ENCODE data around the gene SLN. TPM values are rescaled to one million over a fixed set of nuclear protein-coding genes. Genes with fewer than 3 reads are reported as not detected.

Gene SLN
- total and polyA plus RNA-seq, 5 experiments from 2014 or later = not detected

DNA sequence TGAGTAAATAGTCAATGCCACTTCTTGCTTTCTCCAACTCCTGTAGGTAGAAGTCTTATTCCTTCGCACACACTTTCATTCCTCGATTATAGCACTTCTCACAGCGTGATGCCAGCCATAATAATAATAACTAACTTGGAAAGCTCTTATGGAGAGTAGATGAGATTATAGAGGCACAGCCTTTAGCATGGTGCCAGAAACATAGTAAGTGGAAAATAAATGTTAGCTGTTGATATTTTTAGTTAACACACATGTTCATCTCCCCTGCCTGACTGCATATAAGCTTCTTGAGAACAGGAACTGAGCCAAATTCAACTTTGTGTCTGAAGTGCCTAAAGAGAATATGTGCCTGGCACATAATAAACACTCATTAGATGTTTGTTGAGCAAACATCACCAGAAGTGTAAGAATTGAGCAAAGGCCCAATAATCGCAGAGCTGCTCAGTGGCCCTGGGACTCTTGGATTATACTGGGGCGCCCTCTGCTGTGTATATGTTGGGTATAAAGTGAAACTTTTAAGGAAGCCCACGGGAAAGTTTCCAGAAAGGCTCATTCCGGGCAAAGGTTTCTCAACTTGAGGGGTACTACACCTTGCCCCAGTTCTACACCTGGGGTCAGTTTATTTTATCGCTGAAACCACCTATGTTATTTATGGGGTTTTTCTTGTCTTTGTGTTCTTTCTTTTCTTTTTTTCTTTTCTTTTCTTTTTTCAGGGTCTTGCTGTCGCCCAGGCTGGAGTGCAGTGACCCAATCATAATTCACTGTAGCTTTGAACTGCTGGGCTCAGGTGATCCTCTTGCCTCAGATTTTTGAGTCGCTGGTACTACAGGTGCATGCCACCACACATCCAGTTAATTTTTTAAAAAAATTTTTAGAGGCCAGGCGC lies 22.3 kb downstream of the SLN start:
- H3K9me3 Mint-ChIP-seq = no peaks in the 10 kb centered on the region
- ATAC-seq (peak; percentile 66 to 72), DNase-seq (peak; percentile 15 to 73 (median 44))
- no peak overlapping the region for H3K27ac Mint-ChIP-seq
- no peaks in the 10 kb centered on the region for H3K4me1 Mint-ChIP-seq
- peaks cover 2 to 27% (median 14%) of the 10 kb centered on the region in 5 donors for H3K27me3 Mint-ChIP-seq
- H3K4me3 Mint-ChIP-seq = no peak overlapping the region
- no peaks in the 10 kb centered on the region for H3K36me3 Mint-ChIP-seq
- POLR2A ChIA-PET = interaction anchor here (0.6 kb wide), 1 partner anchor 46 kb away, joined by 3 read pairs; no protein-coding TSS in a partner anchor

DNA sequence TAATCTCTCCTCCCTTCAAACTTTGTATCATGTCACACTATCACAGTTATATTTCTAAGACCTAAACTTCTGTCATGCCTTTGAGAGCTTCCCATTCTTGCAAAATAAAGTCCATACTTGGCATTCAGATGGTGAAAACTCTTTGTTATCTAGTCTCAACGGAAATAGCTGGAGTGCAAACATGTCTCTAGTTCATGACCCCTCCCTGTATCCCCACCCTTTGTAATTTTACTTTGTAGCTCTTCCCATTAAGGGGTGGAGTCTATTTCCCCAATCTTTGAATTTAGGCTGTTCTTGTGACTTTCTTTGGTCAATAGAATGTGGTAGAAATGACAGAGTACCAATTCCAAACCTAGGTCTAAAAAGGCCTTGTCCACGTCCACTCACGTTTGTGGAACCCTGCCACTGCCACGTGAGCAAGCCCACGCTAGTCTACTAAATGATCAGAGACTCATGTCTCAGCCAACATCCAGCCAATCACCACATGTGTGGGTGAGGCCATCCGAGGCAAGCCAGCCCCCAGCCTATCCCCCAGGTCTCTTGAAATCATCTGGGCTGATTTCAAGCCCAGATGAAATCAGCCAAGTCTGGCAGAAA lies 23.4 kb downstream of the SLN start:
- POLR2A ChIA-PET = no interaction called here
- Mint-ChIP-seq H3K36me3 (no peaks in the 10 kb centered on the region), H3K27me3 (peaks cover 2 to 27% (median 14%) of the 10 kb centered on the region in 5 donors), H3K4me1 (no peaks in the 10 kb centered on the region), H3K9me3 (no peaks in the 10 kb centered on the region), H3K4me3 (no peak overlapping the region), H3K27ac (no peak overlapping the region)
- DNase-seq = no peak
- ATAC-seq = no peak

DNA sequence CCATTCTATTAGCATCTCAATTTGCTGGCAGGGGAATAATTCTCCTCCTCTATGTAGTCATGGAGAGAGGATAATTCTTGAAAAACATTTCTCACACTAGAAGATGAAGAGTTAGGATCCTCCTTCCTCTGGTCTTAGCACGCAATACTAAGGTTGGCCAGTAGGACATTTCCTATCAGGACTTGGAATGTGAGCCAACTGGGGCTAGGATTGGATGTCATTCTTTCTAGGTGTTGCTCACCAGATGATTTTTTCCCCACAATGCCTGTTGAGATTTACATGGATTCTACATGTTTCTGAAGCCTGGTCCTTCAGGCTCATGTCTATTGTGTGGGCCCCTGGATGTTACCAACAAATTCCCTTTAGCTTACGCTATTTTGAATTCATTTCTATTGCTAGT lies 28.0 kb downstream of the SLN start:
- DNase-seq = no peak
- H3K36me3 Mint-ChIP-seq = no peaks in the 10 kb centered on the region

DNA sequence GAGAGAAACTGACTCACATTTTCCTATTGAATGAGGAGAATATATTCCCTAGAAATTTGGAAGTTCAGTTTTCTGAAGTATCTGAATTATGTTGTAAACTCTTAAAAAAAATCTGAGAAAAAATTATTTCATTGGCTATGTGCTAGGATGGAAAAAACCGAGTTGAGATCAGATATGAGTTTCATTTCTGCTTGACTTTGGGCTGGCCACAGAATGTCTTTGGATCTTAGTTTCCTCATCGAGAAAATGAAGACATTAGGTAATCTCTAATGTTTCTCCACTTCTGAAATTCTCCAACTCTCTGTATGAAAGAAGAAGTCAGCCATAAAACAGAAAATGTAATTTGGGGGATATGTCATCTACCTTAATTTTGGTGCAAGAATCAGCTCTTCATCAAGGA lies 28.8 kb downstream of the SLN start:
- Mint-ChIP-seq H3K36me3 (no peaks in the 10 kb centered on the region), H3K9me3 (no peaks in the 10 kb centered on the region), H3K27me3 (peaks cover 0 to 11% (median 2%) of the 10 kb centered on the region in 5 donors), H3K27ac (no peak overlapping the region), H3K4me3 (no peak overlapping the region), H3K4me1 (no peaks in the 10 kb centered on the region)
- DNase-seq (no peak), ATAC-seq (no peak)
- POLR2A ChIA-PET = no interaction called here

More for the DNA sequence above, 28.0 kb downstream of the SLN start:
- Mint-ChIP-seq H3K27ac (no peak overlapping the region), H3K27me3 (peaks cover 0 to 6% (median 2%) of the 10 kb centered on the region in 5 donors), H3K4me1 (no peaks in the 10 kb centered on the region), H3K4me3 (no peak overlapping the region), H3K9me3 (no peaks in the 10 kb centered on the region)
- POLR2A ChIA-PET = no interaction called here
- no peak for ATAC-seq

DNA sequence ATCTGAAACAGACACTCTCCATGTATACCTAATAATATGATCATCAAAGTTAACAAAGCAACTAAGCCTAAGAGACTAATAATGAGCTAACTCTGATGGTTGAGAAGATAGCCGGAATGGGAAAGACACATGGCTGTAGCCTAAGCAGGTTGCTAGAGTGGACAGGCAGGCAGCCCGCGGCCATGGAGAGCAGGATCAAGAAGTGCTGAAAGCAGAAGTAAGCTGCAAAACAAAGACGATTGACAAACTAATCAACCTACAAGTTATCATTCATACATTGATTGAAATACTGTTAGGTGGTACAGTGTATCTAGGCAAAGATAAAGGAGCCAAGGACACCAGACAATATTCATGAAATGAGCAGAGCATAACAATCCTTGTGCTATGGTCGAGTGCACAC lies 29.3 kb downstream of the SLN start:
- Mint-ChIP-seq H3K9me3 (no peaks in the 10 kb centered on the region), H3K36me3 (no peaks in the 10 kb centered on the region), H3K27me3 (peaks cover 0 to 11% (median 2%) of the 10 kb centered on the region in 5 donors), H3K4me3 (no peak overlapping the region), H3K4me1 (no peaks in the 10 kb centered on the region), H3K27ac (no peak overlapping the region)
- ATAC-seq = no peak
- POLR2A ChIA-PET = no interaction called here
- DNase-seq = no peak

DNA sequence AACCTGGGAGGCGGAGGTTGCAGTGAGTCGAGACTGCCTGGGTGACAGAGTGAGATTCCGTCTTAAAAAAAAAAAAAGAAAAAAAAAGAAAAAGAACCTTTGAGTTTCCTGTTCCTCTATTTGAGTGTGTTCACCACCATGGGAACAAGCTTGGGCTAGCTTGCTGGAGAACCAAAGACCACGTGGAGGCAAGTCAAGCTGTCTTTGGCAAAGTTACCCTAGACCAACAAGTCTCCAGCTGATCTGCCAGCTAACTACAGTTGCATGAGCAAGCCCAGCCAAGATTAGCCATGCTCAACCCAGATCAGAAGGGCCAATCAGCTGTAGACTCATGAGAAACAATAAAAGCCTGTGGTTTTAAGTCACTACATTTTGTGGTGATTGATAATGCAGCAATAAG lies 29.7 kb downstream of the SLN start:
- Mint-ChIP-seq H3K4me1 (no peaks in the 10 kb centered on the region), H3K27me3 (peaks cover 0 to 11% (median 2%) of the 10 kb centered on the region in 5 donors), H3K27ac (no peak overlapping the region), H3K4me3 (no peak overlapping the region), H3K9me3 (no peaks in the 10 kb centered on the region), H3K36me3 (no peaks in the 10 kb centered on the region)
- ATAC-seq = no peak
- DNase-seq = no peak
- POLR2A ChIA-PET = no interaction called here

DNA sequence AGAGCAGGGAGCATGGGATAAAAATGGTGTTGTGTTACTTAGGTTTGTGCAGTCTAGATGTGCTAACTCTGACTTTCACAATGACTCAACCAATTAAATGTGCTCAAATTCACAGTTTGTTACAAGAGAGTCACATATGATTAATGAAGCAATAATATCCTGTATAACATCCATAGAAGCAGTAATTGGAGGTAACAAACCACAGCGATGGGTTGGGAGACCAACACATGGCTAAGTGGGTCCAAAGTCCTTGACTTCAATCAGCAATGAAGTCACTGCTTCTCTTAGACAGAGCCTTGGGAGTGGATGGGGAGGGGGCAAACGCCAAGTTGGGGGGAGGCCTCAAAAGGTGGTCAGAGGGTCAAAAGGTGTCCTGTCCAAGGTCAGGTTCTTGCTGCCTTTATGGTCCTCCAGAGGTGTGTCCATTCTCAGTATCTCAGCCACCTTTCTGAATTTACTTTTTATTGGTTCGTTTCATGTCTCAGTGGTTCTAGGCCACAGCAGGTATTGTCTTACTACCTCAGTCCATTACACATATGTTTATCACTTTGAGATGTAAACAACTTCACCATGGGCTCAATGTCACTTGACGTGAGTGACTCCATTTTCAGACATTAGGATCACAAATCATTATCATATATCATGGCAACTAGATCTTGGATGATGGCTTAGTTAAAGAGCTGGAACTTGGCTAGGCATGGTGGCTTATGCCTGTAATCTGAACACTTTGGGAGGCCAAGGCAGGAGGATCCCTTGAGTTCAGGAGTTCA lies 32.4 kb downstream of the SLN start:
- Mint-ChIP-seq H3K9me3 (no peaks in the 10 kb centered on the region), H3K27me3 (peaks cover 3 to 30% (median 10%) of the 10 kb centered on the region in 5 donors), H3K4me1 (peaks cover 0 to 4% (median 0%) of the 10 kb centered on the region in 4 donors), H3K27ac (no peak overlapping the region), H3K4me3 (no peak overlapping the region), H3K36me3 (no peaks in the 10 kb centered on the region)
- POLR2A ChIA-PET = no interaction called here
- no peak for ATAC-seq
- no peak for DNase-seq

DNA sequence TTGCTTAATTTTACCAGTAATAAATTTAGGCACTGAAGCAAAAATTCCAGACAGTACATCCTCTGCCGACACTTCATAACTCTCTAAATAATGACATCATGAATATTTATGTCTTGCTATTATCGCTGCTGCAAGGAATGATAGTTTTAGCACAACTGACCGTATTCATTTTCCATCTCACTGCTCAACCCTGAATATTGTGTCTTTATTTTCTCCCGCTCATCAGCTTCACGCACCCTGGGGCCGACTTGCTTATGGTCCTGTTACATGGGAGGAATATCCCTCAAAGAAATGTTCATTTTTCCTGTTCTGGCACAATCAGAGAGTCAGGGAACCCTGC lies 33.3 kb downstream of the SLN start:
- POLR2A ChIA-PET = no interaction called here
- H3K36me3 Mint-ChIP-seq = no peaks in the 10 kb centered on the region
- H3K27ac Mint-ChIP-seq = no peak overlapping the region
- ATAC-seq (no peak), DNase-seq (no peak)
- H3K9me3 Mint-ChIP-seq = no peaks in the 10 kb centered on the region
- peaks cover 3 to 30% (median 10%) of the 10 kb centered on the region in 5 donors for H3K27me3 Mint-ChIP-seq
- no peak overlapping the region for H3K4me3 Mint-ChIP-seq
- peaks cover 0 to 4% (median 0%) of the 10 kb centered on the region in 4 donors for H3K4me1 Mint-ChIP-seq

DNA sequence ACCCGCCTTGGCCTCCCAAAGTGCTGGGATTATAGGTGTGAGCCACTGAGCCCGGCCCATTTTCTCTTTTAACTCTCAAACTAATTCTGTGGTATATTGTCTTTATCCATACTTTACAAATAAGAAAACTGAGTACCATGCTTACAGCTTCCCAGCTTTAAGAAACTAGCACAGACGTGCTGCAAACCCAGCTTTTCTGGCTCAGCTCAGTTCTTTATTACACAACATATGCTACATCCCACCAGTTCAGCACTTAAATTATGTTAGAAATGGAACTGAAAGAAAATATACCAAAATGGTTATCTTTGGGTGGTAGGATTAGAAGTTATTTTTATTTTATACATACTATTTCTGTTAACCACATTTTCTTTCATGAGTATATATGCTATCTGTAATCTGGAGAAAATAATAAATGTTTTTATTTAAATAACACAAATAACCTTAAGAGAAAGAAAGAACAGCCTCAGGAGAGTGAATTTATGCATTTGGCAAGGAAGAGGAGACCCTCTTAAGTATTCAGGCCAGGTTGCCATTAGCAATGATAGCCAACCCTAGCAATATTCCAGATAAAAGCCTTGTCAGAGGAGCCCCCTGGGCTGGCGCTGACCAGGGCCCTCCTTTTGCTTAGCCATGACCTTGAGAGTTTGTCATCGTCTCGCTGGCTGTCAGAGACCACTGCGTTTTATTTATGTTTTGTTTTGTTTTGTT lies 33.8 kb downstream of the SLN start:
- no peaks in the 10 kb centered on the region for H3K36me3 Mint-ChIP-seq
- H3K27ac Mint-ChIP-seq = no peak overlapping the region
- no peak for ATAC-seq
- no peak for DNase-seq
- POLR2A ChIA-PET = no interaction called here
- H3K9me3 Mint-ChIP-seq = no peaks in the 10 kb centered on the region
- peaks cover 3 to 30% (median 10%) of the 10 kb centered on the region in 5 donors for H3K27me3 Mint-ChIP-seq
- no peak overlapping the region for H3K4me3 Mint-ChIP-seq
- H3K4me1 Mint-ChIP-seq = peaks cover 0 to 4% (median 0%) of the 10 kb centered on the region in 4 donors

DNA sequence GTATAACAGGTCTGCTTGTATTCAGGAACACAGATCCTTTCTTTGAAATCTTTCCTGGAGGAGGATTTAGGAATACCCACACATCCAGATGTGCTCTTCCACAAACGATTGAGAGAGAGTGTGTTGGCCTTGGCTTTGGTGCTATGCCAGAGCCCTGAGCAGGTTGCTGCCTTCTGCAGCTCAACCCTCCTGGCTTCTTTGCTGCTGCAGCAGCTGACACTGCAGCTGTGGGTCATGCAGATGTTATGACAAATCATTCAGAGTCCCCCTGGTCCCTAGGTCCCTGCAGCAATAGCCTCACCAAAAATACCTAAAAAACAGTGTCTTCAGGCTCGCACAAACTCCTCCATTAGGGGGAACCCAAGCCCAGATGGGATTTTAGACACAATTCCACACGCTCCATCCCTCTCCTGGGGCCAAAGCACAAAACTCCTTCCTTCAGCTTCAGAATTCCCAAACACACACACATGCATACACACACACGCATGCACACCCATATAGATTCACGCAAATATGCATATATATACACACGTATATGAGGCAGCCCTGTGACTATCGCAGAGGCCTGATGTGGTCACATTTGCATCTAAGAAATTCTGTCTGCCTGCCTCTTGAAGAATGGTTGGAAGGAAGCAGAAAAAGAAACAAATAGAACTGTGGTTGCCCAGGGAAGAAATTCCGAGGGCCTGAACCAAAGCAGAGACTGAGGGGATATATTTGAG lies 35.4 kb downstream of the SLN start:
- no peak for DNase-seq
- H3K36me3 Mint-ChIP-seq = no peaks in the 10 kb centered on the region
- H3K9me3 Mint-ChIP-seq = no peaks in the 10 kb centered on the region
- peaks cover 3 to 44% (median 16%) of the 10 kb centered on the region in 5 donors for H3K27me3 Mint-ChIP-seq
- ATAC-seq = no peak
- peaks cover 0 to 4% (median under 1%) of the 10 kb centered on the region in 4 donors for H3K4me1 Mint-ChIP-seq
- POLR2A ChIA-PET = no interaction called here
- H3K4me3 Mint-ChIP-seq = no peak overlapping the region
- no peak overlapping the region for H3K27ac Mint-ChIP-seq

DNA sequence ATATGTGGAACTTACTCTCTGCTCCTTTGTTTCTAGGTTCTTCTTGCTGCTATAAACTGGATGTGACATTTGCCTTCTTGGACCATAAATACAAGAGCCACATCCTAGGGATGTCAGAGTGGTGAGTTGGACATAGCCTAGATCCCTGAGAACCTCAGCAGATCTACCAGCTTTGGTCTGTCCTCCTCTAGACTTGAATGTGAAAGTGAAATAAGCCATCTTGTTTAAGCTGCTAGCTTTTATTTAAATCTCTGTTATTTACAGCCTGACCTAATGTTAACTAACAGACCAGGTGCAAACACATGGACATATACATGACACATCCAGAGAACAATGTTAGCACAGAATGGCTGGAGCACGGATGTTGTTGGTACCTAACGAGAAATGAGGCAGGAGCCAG lies 36.0 kb downstream of the SLN start:
- Mint-ChIP-seq H3K4me1 (peaks cover 0 to 4% (median under 1%) of the 10 kb centered on the region in 4 donors), H3K36me3 (no peaks in the 10 kb centered on the region), H3K9me3 (no peaks in the 10 kb centered on the region), H3K27me3 (peaks cover 3 to 50% (median 16%) of the 10 kb centered on the region in 5 donors), H3K4me3 (no peak overlapping the region), H3K27ac (no peak overlapping the region)
- DNase-seq (no peak), ATAC-seq (no peak)
- POLR2A ChIA-PET = no interaction called here

Data from naive thymus-derived CD8-positive, alpha-beta T cell (primary cell).